ENCODE data around the gene IRF2.

IRF2 gene

DNA sequence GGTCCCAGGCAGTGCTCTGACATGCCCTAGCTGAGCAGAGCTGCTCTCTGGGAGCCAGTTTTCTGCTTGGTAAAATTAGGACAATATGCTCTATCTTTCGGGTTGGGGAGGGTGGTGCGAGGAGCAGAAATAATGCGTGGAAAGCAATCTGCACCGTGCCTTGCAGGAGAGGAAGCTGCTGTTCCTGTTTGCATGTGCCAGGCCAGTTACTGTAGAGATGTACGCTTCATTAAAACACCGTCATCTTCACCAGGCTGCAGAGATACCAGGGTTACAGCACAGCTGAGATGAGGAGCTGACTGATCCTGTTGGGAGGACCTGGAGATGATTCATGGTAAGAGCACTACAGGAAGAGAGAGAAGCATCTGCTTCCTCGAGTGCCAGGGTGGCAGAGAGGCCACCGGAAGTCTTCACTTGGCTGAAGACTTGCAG lies 29.5 kb upstream of the IRF2 start:
- no peak overlapping the region for H4K8ac ChIP-seq (ENCODE audit: low read depth, low read length)
- no peaks in the 10 kb centered on the region for H3K79me1 ChIP-seq (ENCODE audit: low read length)
- DNase-seq = no peak
- H3K4me3 ChIP-seq (ENCODE audit: low read depth, low read length) = no peak overlapping the region
- H2BK5ac ChIP-seq (ENCODE audit: low read depth, low read length, poor library complexity) = no peak overlapping the region
- H2BK120ac ChIP-seq (ENCODE audit: insufficient read depth, low read length, poor library complexity) = no peak overlapping the region
- H2BK12ac ChIP-seq (ENCODE audit: low read length) = no peak overlapping the region
- no peak overlapping the region for H2AFZ ChIP-seq (ENCODE audit: insufficient read depth, low read length, poor library complexity)
- no peak overlapping the region for H3K9ac ChIP-seq (ENCODE audit: low read length)
- no peak overlapping the region for H3K4ac ChIP-seq (ENCODE audit: low read depth, low read length)
- H3K14ac ChIP-seq (ENCODE audit: low read length) = no peak overlapping the region
- no peaks in the 10 kb centered on the region for H3K9me3 ChIP-seq (ENCODE audit: insufficient read depth, low read depth, low read length)
- no peak overlapping the region for H4K12ac ChIP-seq (ENCODE audit: low read depth, low read length)
- WGBS (ENCODE audit: extremely low coverage, insufficient coverage, insufficient read length) = no CpG with 5 or more reads among the region's 8 CpGs
- H3K79me2 ChIP-seq (ENCODE audit: control insufficient read depth, insufficient read depth, low read length, poor library complexity) = no peaks in the 10 kb centered on the region
- no peak overlapping the region for H3K18ac ChIP-seq (ENCODE audit: low read length)
- no peak overlapping the region for H2AK5ac ChIP-seq (ENCODE audit: low read length)
- no peak overlapping the region for H3K4me2 ChIP-seq (ENCODE audit: low read length)
- H4K91ac ChIP-seq (ENCODE audit: low read depth, low read length) = no peak overlapping the region
- H3K27me3 ChIP-seq (ENCODE audit: insufficient read depth, low read length) = no peaks in the 10 kb centered on the region
- H3K36me3 ChIP-seq (ENCODE audit: control insufficient read depth in 1 of 2, insufficient read depth in 2 of 2, low read length in 2 of 2) = no peaks in the 10 kb centered on the region
- no peaks in the 10 kb centered on the region for H3K4me1 ChIP-seq (ENCODE audit: control insufficient read depth in 1 of 2, insufficient read depth in 2 of 2, low read length in 2 of 2)
- H3K23ac ChIP-seq (ENCODE audit: low read length) = no peak overlapping the region
- H3K27ac ChIP-seq (ENCODE audit: low read depth, low read length) = no peak overlapping the region

GRCh38 chr4:184500748-184501589 lies 26.6 kb upstream of the IRF2 start:
- Histone ChIP-seq H2BK120ac (ENCODE audit: insufficient read depth, low read length, poor library complexity) (no peak overlapping the region), H3K79me1 (ENCODE audit: low read length) (no peaks in the 10 kb centered on the region), H3K4ac (ENCODE audit: low read depth, low read length) (no peak overlapping the region), H3K9me3 (ENCODE audit: insufficient read depth, low read depth, low read length) (no peaks in the 10 kb centered on the region), H4K8ac (ENCODE audit: low read depth, low read length) (no peak overlapping the region), H3K4me3 (ENCODE audit: low read depth, low read length) (no peak overlapping the region), H3K18ac (ENCODE audit: low read length) (no peak overlapping the region), H3K23ac (ENCODE audit: low read length) (no peak overlapping the region), H3K4me1 (ENCODE audit: control insufficient read depth in 1 of 2, insufficient read depth in 2 of 2, low read length in 2 of 2) (no peaks in the 10 kb centered on the region), H2BK12ac (ENCODE audit: low read length) (no peak overlapping the region), H2AK5ac (ENCODE audit: low read length) (no peak overlapping the region), H2AFZ (ENCODE audit: insufficient read depth, low read length, poor library complexity) (no peak overlapping the region), H3K27ac (ENCODE audit: low read depth, low read length) (no peak overlapping the region), H4K91ac (ENCODE audit: low read depth, low read length) (no peak overlapping the region), H2BK5ac (ENCODE audit: low read depth, low read length, poor library complexity) (no peak overlapping the region), H4K12ac (ENCODE audit: low read depth, low read length) (no peak overlapping the region), H3K4me2 (ENCODE audit: low read length) (no peak overlapping the region), H3K9ac (ENCODE audit: low read length) (no peak overlapping the region), H3K27me3 (ENCODE audit: insufficient read depth, low read length) (no peaks in the 10 kb centered on the region), H3K14ac (ENCODE audit: low read length) (no peak overlapping the region), H3K36me3 (ENCODE audit: control insufficient read depth in 1 of 2, insufficient read depth in 2 of 2, low read length in 2 of 2) (no peaks in the 10 kb centered on the region), H3K79me2 (ENCODE audit: control insufficient read depth, insufficient read depth, low read length, poor library complexity) (no peaks in the 10 kb centered on the region)
- DNase-seq = no peak
- no CpG with 5 or more reads among the region's 4 CpGs for WGBS (ENCODE audit: extremely low coverage, insufficient coverage, insufficient read length)

- H3K18ac ChIP-seq (ENCODE audit: low read length) = no peak overlapping the region
- H3K79me2 ChIP-seq (ENCODE audit: control insufficient read depth, insufficient read depth, low read length, poor library complexity) = no peaks in the 10 kb centered on the region
- no peak overlapping the region for H2BK5ac ChIP-seq (ENCODE audit: low read depth, low read length, poor library complexity)
- H3K9me3 ChIP-seq (ENCODE audit: insufficient read depth, low read depth, low read length) = no peaks in the 10 kb centered on the region
- H4K8ac ChIP-seq (ENCODE audit: low read depth, low read length) = no peak overlapping the region
- H2AK5ac ChIP-seq (ENCODE audit: low read length) = no peak overlapping the region
- no peak overlapping the region for H3K4me3 ChIP-seq (ENCODE audit: low read depth, low read length)
- H2BK12ac ChIP-seq (ENCODE audit: low read length) = no peak overlapping the region
- H2BK120ac ChIP-seq (ENCODE audit: insufficient read depth, low read length, poor library complexity) = no peak overlapping the region
- no peak overlapping the region for H3K14ac ChIP-seq (ENCODE audit: low read length)
- no peaks in the 10 kb centered on the region for H3K36me3 ChIP-seq (ENCODE audit: control insufficient read depth in 1 of 2, insufficient read depth in 2 of 2, low read length in 2 of 2)
- no peak overlapping the region for H3K23ac ChIP-seq (ENCODE audit: low read length)
- H2AFZ ChIP-seq (ENCODE audit: insufficient read depth, low read length, poor library complexity) = no peak overlapping the region
- no peak overlapping the region for H3K27ac ChIP-seq (ENCODE audit: low read depth, low read length)
- H4K91ac ChIP-seq (ENCODE audit: low read depth, low read length) = no peak overlapping the region
- no peaks in the 10 kb centered on the region for H3K27me3 ChIP-seq (ENCODE audit: insufficient read depth, low read length)
- H3K4me2 ChIP-seq (ENCODE audit: low read length) = no peak overlapping the region
- no peaks in the 10 kb centered on the region for H3K79me1 ChIP-seq (ENCODE audit: low read length)
- H3K4me1 ChIP-seq (ENCODE audit: control insufficient read depth in 1 of 2, insufficient read depth in 2 of 2, low read length in 2 of 2) = no peaks in the 10 kb centered on the region
- H3K4ac ChIP-seq (ENCODE audit: low read depth, low read length) = no peak overlapping the region
- no peak overlapping the region for H4K12ac ChIP-seq (ENCODE audit: low read depth, low read length)
- no peak overlapping the region for H3K9ac ChIP-seq (ENCODE audit: low read length)
- DNase-seq = no peak
These were observed 25.6 kb upstream of the IRF2 start for GRCh38 chr4:184499996-184500395.

GRCh38 chr4:184498598-184498997 lies 24.2 kb upstream of the IRF2 start:
- Histone ChIP-seq H3K79me2 (ENCODE audit: control insufficient read depth, insufficient read depth, low read length, poor library complexity) (no peaks in the 10 kb centered on the region), H3K36me3 (ENCODE audit: control insufficient read depth in 1 of 2, insufficient read depth in 2 of 2, low read length in 2 of 2) (no peaks in the 10 kb centered on the region), H3K4me1 (ENCODE audit: control insufficient read depth in 1 of 2, insufficient read depth in 2 of 2, low read length in 2 of 2) (no peaks in the 10 kb centered on the region), H3K9ac (ENCODE audit: low read length) (no peak overlapping the region), H4K91ac (ENCODE audit: low read depth, low read length) (no peak overlapping the region), H3K79me1 (ENCODE audit: low read length) (no peaks in the 10 kb centered on the region), H3K27me3 (ENCODE audit: insufficient read depth, low read length) (no peaks in the 10 kb centered on the region), H3K27ac (ENCODE audit: low read depth, low read length) (no peak overlapping the region), H3K4me3 (ENCODE audit: low read depth, low read length) (no peak overlapping the region), H3K18ac (ENCODE audit: low read length) (no peak overlapping the region), H4K12ac (ENCODE audit: low read depth, low read length) (no peak overlapping the region), H2AFZ (ENCODE audit: insufficient read depth, low read length, poor library complexity) (no peak overlapping the region), H2BK5ac (ENCODE audit: low read depth, low read length, poor library complexity) (no peak overlapping the region), H3K14ac (ENCODE audit: low read length) (no peak overlapping the region), H2BK12ac (ENCODE audit: low read length) (no peak overlapping the region), H3K9me3 (ENCODE audit: insufficient read depth, low read depth, low read length) (no peaks in the 10 kb centered on the region), H3K4ac (ENCODE audit: low read depth, low read length) (no peak overlapping the region), H3K23ac (ENCODE audit: low read length) (no peak overlapping the region), H2AK5ac (ENCODE audit: low read length) (no peak overlapping the region), H2BK120ac (ENCODE audit: insufficient read depth, low read length, poor library complexity) (no peak overlapping the region), H3K4me2 (ENCODE audit: low read length) (no peak overlapping the region), H4K8ac (ENCODE audit: low read depth, low read length) (no peak overlapping the region)
- DNase-seq = no peak
- no CpG with 5 or more reads among the region's 10 CpGs for WGBS (ENCODE audit: extremely low coverage, insufficient coverage, insufficient read length)
